ENCODE measurements around the gene CHAF1B. TPM values are rescaled to one million over a fixed set of nuclear protein-coding genes. Genes with fewer than 3 reads are reported as not detected.

Gene CHAF1B
- total and polyA plus RNA-seq, 3 donors from 2014 or later, result 5.2 to 6.5 (median 6.2) TPM

GRCh38 chr21:36422279-36423098 is 37.3 kb downstream of the CHAF1B start:
- intact Hi-C loops (cut with DNase I; ENCODE audit: low total_unique reads), result no loop called here
- Histone ChIP-seq H3K4me3 (no peak overlapping the region), H3K36me3 (ENCODE audit: low read depth, missing control alignments) (no peaks in the 10 kb centered on the region), H3K4me1 (no peaks in the 10 kb centered on the region), H3K27me3 (no peaks in the 10 kb centered on the region), H3K27ac (no peak overlapping the region), H3K9me3 (no peaks in the 10 kb centered on the region)
- TF ChIP-seq POLR2A (IDR thresholded peaks at IDR 0.05) (no peak), CTCF (IDR thresholded peaks at IDR 0.05) (peak; percentile 25 to 74 (median 41))
- 76 to 81% methylated on average over 19 to 27 of the region's 28 CpGs for WGBS, 2 donors
- DNase-seq, result peak; percentile 58

GRCh38 chr21:36423771-36424433 is 38.7 kb downstream of the CHAF1B start:
- no peak for DNase-seq
- Histone ChIP-seq H3K4me3 (no peak overlapping the region), H3K4me1 (no peaks in the 10 kb centered on the region), H3K27ac (no peak overlapping the region), H3K9me3 (no peaks in the 10 kb centered on the region), H3K36me3 (ENCODE audit: low read depth, missing control alignments) (no peaks in the 10 kb centered on the region), H3K27me3 (no peaks in the 10 kb centered on the region)
- intact Hi-C loops (cut with DNase I; ENCODE audit: low total_unique reads), result no loop called here
- TF ChIP-seq CTCF (IDR thresholded peaks at IDR 0.05), result no peak
- no peak for TF ChIP-seq POLR2A (IDR thresholded peaks at IDR 0.05)
- 89 to 96% methylated on average over 12 of the region's 12 CpGs for WGBS, 2 donors

- TF ChIP-seq POLR2A (IDR thresholded peaks at IDR 0.05), result no peak
- TF ChIP-seq CTCF (IDR thresholded peaks at IDR 0.05), result no peak
- Histone ChIP-seq H3K36me3 (ENCODE audit: low read depth, missing control alignments) (no peaks in the 10 kb centered on the region), H3K27ac (no peak overlapping the region), H3K4me1 (no peaks in the 10 kb centered on the region), H3K4me3 (no peak overlapping the region), H3K9me3 (no peaks in the 10 kb centered on the region), H3K27me3 (no peaks in the 10 kb centered on the region)
- intact Hi-C loops (cut with DNase I; ENCODE audit: low total_unique reads), result no loop called here
- DNase-seq, result no peak
- 96 to 97% methylated on average over 3 to 8 of the region's 8 CpGs for WGBS, 2 donors
Measured at GRCh38 chr21:36424592-36424991, 39.4 kb downstream of the CHAF1B start.

GRCh38 chr21:36425286-36425685 is 40.1 kb downstream of the CHAF1B start:
- TF ChIP-seq CTCF (IDR thresholded peaks at IDR 0.05), result no peak
- TF ChIP-seq POLR2A (IDR thresholded peaks at IDR 0.05), result no peak
- Histone ChIP-seq H3K36me3 (ENCODE audit: low read depth, missing control alignments) (no peaks in the 10 kb centered on the region), H3K9me3 (no peaks in the 10 kb centered on the region), H3K4me1 (peaks cover 7% of the 10 kb centered on the region), H3K27me3 (no peaks in the 10 kb centered on the region), H3K4me3 (no peak overlapping the region), H3K27ac (no peak overlapping the region)
- WGBS, 2 donors, result 90 to 94% methylated on average over 9 of the region's 9 CpGs
- DNase-seq, result no peak
- intact Hi-C loops (cut with DNase I; ENCODE audit: low total_unique reads), result no loop called here

Measured in testis (tissue), 3 donors.